HG02623 (cell line): ENCODE data around the gene DRAM1.

Experiments used
- ATAC-seq: cut with Tn5 transposase; IDR thresholded peaks from one replicate; pipeline ENCODE4 v1.9.1; 2021; ENCODE audit warnings: moderate library complexity; ENCODE audit not compliant: unreplicated experiment

Gene DRAM1

GRCh38 chr12:101939856-101940265, 62.5 kb downstream of the DRAM1 start:
- ATAC-seq = no peak

GRCh38 chr12:101940400-101940950, 63.1 kb downstream of the DRAM1 start:
- ATAC-seq = no peak

GRCh38 chr12:101941306-101942249, 64.2 kb downstream of the DRAM1 start:
- peak; percentile 80 for ATAC-seq

GRCh38 chr12:101942250-101942605, 64.8 kb downstream of the DRAM1 start:
- no peak for ATAC-seq

GRCh38 chr12:101945369-101946232, 68.2 kb downstream of the DRAM1 start:
- ATAC-seq = no peak

- ATAC-seq = no peak
Observed at GRCh38 chr12:101946233-101946611, 68.8 kb downstream of the DRAM1 start.

- no peak for ATAC-seq
Observed at GRCh38 chr12:101947316-101947715, 69.9 kb downstream of the DRAM1 start.

- no peak for ATAC-seq
Observed at GRCh38 chr12:101948365-101948764, 71.0 kb downstream of the DRAM1 start.

- ATAC-seq = no peak
Observed at GRCh38 chr12:101951002-101951670, 73.8 kb downstream of the DRAM1 start.

GRCh38 chr12:101954113-101954512, 76.7 kb downstream of the DRAM1 start:
- no peak for ATAC-seq

GRCh38 chr12:101954676-101955075, 77.3 kb downstream of the DRAM1 start:
- no peak for ATAC-seq

GRCh38 chr12:101957252-101957959, 80.0 kb downstream of the DRAM1 start:
- ATAC-seq = no peak

- ATAC-seq = no peak
Observed at GRCh38 chr12:101959607-101960006, 82.2 kb downstream of the DRAM1 start.

- ATAC-seq = no peak
Observed at GRCh38 chr12:101962486-101962885, 85.1 kb downstream of the DRAM1 start.

GRCh38 chr12:101963697-101964096, 86.3 kb downstream of the DRAM1 start:
- ATAC-seq = no peak

- no peak for ATAC-seq
Observed at GRCh38 chr12:101966496-101966895, 89.1 kb downstream of the DRAM1 start.

GRCh38 chr12:101967506-101967905, 90.1 kb downstream of the DRAM1 start:
- ATAC-seq = no peak

- no peak for ATAC-seq
Observed at GRCh38 chr12:101968770-101969169, 91.4 kb downstream of the DRAM1 start.
